ENCODE measurements around the gene GHDC.

GHDC gene

DNA sequence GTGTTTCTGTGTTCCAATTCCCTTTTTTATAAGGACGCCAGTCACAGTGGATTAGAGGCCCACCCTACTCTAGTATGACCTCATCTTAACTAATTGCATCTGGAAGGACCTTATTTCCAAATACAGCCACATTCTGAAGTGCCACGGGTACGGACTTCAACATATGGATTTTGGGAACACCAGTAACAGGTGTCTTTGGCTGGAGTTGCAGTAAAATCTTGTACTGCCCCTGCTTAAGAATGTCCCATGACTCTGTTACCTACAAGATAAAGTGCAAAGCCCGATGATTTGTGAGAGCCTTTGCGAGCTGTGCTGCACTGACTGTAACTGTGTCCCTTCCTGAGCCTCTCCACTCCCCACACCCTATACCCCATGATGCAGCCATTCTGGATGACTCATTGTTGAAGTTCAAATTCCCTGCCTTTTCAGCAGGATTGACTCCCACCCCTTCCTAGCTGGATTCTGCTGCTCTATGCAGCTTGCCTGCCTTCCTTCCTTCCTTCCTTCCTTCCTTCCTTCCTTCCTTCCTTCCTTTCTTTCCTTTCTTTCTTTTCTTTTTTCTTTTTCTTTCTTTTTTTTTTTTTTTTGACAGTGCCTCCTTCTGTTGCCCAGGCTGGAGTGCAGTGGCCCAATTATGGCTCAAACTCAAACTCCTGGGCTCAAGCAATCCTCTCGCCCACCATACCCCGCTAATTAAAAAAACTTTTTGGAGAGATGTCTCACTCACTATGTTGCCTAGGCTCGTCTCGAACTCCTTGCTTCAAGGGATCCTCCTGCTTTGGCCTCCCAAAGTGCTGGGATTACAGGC, 11.2 kb downstream of the GHDC start:
- DNase-seq (ENCODE audit: low spot score), result no peak

DNA sequence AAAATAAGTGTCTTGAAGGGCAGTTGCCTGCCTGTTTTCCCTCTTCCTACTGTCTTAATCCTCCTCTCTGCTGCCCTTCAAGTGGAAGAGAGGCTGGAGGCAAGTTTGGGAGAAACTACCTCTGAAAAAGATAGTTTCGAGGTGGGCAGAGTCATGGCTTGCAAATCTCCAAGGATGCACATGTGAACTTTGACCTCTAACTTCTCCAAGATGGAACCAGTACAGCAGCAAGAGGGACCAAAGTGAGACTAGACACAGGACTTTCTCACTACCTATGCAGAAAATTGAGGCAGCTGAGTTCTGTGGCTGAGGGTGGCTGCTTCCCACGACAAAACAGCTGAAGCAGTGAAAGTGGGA, 12.5 kb downstream of the GHDC start:
- DNase-seq (ENCODE audit: low spot score), result no peak

DNA sequence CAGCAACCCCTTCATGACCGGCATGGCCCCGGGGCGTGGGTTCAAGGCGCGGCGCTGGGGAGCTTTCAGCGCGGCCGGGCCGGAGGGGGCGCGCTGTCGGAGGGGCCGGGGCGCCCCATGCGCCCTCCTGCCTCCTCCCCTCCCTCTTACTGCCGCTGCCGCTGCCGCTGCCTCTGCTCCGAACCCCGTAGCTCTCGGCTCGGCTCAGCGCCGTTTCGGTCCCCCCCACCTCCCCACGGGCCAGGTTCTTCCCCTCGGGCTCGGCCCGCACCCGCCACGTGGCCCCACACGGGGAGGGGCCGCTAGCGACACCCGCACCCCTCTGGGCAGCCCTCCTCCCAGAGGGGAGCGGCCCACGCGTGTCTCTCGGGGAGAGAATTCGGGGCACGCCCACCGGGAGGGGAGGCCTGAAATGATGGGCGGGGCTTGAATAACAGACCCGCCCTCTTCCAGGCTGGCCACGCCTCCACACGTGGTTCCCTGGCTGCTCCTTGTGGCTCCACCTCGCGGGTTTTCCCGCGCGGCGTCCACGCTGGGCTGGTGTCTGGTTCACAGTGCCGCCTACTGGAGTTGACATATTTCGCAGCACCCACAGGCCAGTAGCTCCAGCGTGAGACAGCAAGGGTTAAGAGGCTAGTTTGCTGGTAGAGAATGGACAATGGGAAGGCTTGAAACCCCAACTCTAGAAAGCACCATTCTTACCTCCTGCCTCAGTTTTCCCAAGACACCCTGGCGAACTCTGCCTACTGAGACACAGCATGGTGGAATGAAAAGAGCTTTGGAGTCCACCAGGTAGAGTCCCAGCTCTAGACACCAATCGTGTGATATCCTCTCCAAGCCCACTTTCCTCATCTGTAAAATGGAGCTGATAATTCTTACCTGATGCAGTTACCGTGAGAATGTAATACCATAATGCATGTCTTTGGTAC, 13.1 kb downstream of the GHDC start, which contains the start of gene KCNH4:
Gene KCNH4 (minus strand): TSS at position 221 of the 929 bp plus-strand sequence. CDS start 197 bp downstream, at position 24.
- peak; percentile 88 for DNase-seq (ENCODE audit: low spot score)

DNA sequence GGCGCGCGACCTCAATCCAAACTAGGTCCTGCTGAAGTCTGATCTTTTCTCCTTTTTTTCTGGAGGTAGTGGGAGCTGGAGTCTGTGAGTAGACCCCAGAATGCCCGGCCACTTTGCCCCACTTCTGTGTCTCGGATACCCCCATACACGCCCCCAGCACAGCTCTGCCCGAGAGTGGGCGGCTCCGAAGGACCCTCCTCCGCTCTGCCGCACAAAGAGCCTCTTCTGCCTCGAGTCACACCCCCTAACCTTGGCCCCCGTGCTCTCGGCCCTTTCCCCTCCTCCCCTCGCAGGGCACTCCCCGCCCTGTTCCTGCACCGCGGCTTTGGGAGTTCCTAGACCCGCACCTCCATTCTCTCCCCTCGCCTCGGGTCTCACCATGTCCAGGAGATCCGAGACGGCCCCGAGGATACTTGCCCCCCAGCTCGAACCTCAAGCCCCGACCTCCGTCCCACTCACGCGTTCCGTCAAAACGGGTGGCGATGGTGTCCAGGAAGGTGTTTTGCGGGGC, 13.8 kb downstream of the GHDC start:
- DNase-seq (ENCODE audit: low spot score), result no peak

GRCh38 chr17:42179911-42180410, 14.3 kb downstream of the GHDC start:
- no peak for DNase-seq (ENCODE audit: low spot score)

- no peak for DNase-seq (ENCODE audit: low spot score)
Measured at GRCh38 chr17:42179335-42179734, 15.0 kb downstream of the GHDC start.

DNA sequence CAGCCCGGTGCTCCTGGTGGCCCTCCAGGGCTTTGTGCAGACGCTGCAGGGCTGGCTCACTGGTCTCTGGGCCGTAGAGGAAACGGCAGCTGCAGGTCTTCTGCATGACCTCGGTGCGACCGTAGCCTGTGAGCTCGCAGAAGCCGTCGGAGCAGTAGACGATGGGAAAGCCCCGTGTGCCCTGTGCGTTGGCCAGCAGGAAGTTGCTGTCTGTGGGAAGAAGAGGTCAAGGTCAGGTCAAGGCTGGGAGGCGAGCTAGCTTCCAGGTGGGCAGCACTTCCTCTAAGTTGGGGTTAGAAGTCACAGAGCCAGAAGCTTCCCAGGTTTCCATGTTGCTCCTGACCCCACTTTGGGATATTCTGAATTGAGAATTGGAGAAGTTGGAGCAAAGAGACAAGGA, 15.5 kb downstream of the GHDC start:
- no peak for DNase-seq (ENCODE audit: low spot score)

DNA sequence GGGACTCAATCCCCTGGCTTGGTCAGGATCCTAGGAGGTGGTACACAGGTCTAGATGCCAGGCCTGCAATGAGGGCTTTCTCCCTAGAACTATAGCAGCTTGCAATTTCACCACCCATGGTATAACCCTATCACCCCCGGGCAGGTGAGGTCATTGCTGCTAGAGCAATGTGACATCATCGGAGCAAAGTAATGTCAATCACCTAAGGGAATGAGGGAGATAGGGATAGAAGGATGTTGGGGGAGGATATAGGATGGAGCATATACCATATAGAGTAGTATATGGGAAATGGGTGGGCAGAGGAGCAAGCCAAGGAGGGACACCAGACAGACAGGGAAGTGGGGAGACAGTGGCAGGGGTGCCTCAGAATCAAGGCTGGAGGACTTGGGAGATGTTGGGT, 16.6 kb downstream of the GHDC start:
- DNase-seq (ENCODE audit: low spot score), result no peak

DNA sequence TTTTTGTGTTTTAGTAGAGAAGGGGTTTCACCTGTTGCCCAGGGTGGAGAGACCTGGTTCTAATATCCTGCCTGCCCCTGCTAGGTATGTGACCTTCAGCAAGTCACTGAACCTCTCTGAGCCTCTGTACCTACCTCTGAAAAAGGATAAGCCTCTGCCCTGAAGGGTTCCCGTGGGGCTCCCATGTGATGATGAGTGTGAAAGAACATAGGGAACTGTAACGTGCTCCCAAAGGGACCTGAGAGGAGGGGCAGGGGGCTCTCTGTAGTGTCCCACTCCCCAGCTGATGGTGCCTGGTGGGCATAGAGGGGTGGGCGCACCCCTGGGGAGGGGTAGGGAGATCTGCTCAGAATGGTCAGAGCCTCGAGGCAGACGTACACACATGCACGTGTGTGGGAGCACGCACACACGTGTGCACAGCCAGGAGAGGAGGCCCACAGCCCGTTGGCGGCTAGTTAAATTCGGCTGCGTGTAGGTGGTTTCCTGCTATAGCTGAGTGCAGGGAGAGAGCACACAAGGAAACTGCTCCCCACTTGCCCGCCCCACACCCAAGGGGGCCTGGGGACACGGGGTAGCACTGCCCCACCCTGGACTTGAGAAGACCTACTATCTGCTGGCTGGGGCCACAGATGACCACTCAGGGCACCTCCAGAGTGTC, 20.0 kb downstream of the GHDC start:
- DNase-seq (ENCODE audit: low spot score), result no peak

GRCh38 chr17:42171831-42172230, 22.5 kb downstream of the GHDC start:
- no peak for DNase-seq (ENCODE audit: low spot score)

GRCh38 chr17:42169351-42169750, 24.9 kb downstream of the GHDC start:
- DNase-seq (ENCODE audit: low spot score), result no peak

- no peak for DNase-seq (ENCODE audit: low spot score)
Measured at GRCh38 chr17:42167807-42168206, 26.5 kb downstream of the GHDC start.

DNA sequence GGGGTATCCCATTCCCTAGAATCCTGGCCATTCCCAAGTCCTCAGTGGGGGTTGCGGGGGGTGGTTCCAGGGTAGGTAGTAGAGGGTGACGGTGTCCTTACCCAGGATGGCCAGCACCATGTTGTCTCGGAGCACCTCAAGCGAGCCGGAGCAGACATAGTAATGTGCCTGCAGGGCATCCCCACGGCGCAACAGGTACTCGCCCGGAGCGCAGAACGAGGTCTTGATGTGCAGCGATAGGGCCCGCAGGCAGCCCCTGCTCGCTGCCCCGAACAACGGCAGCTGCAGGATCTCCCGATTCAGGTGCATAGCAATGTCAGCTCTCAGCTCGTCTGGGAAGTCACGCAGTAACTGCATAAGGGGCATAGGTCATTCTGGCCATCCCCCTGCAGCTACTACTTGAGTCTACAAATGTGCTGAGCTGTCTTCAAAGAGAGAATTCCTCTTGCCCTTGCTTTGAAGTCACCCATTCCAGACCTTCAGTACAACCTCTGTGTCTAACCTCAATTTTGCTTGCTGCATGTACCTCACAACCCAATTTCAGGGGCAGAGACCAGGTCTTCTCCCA, 28.0 kb downstream of the GHDC start:
- no peak for DNase-seq (ENCODE audit: low spot score)

- no peak for DNase-seq (ENCODE audit: low spot score)
Measured at GRCh38 chr17:42165751-42166150, 28.5 kb downstream of the GHDC start.

GRCh38 chr17:42163696-42164407, 30.4 kb downstream of the GHDC start:
- DNase-seq (ENCODE audit: low spot score), result no peak

DNA sequence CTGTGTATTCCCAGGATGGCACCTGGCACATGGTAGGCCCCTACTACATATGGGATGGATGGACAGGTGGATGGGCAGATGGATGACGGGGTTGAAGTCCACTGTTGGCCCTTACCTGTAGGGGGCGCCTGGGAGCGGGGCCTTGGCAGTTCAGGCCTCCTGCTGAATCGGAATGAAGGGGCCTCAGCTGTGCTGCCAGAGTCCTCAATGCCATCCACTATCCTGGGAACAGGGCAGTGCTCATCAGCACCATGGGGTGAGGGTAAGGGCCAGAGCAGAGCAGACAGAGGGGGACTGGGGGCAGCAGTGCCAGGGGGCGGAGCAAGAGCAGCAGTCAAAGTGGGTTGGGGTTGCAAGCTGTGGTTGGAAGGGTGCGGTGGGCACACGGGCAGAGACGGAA, 31.2 kb downstream of the GHDC start:
- peak; percentile 47 for DNase-seq (ENCODE audit: low spot score)

DNA sequence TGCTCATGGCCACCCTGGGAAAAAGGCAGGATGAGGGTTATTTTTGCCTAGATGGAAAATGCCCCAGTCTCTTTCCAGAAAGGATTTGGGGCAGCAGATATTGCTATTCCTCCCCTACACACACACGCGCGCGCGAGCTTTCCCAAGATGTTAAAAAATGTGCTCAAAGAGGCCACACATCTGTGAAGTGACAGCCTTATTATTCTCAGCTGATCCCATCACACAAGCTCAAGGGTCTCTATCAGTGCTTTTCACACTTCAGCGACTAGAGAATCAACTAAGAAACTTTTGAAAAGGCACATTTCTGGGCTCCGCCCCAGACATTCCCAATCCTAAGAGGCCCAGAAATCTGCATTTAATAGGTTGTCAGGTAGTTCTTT, 33.8 kb downstream of the GHDC start:
- no peak for DNase-seq (ENCODE audit: low spot score)

GRCh38 chr17:42159796-42160530, 34.3 kb downstream of the GHDC start:
- no peak for DNase-seq (ENCODE audit: low spot score)

DNA sequence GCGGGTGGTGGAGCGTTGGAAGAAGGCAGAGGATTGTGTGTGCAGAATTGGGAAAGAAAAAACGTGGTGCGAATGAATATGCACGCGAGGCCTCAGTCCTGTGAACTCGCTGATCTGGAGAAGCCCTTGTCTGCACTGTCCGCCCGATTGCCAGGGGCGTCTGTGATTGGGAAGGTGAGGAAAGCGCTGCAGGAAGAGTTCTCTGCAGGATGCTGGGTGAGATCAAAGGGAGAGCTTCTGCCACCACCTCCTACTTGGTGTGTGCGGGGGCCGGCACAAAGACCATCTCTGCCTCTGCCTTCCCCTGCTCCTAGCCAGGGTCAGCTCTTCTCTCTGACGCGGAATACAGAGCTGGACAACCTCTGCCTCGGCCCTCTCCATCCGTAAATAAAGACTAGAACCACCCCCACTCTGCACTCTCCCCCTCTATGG, 38.7 kb downstream of the GHDC start:
- no peak for DNase-seq (ENCODE audit: low spot score)
